SIG-M5 treated with dmso at 0.1 percent for 504 hours (cell line): ENCODE data around the gene TRIP13.

ENCODE experiments used
- DNase-seq: peaks from one replicate; lab custom pipeline; 2025; ENCODE audit not compliant: unreplicated experiment; lab: John Stamatoyannopoulos, UW

Gene TRIP13

GRCh38 chr5:854966-855743 lies 37.5 kb upstream of the TRIP13 start:
- DNase-seq, result no peak

- DNase-seq, result no peak
Measured at GRCh38 chr5:855771-856530, 36.7 kb upstream of the TRIP13 start.

GRCh38 chr5:856531-857425 lies 35.9 kb upstream of the TRIP13 start:
- no peak for DNase-seq

- no peak for DNase-seq
Measured at GRCh38 chr5:858726-859125, 34.0 kb upstream of the TRIP13 start.

- DNase-seq, result no peak
Measured at GRCh38 chr5:859391-859790, 33.3 kb upstream of the TRIP13 start.

- no peak for DNase-seq
Measured at GRCh38 chr5:859798-860296, 32.8 kb upstream of the TRIP13 start.

GRCh38 chr5:860506-861150 lies 32.1 kb upstream of the TRIP13 start:
- DNase-seq, result no peak

- DNase-seq, result no peak
Measured at GRCh38 chr5:861442-862366, 31.0 kb upstream of the TRIP13 start.

GRCh38 chr5:862367-863243 lies 30.1 kb upstream of the TRIP13 start:
- no peak for DNase-seq

GRCh38 chr5:863244-863805 lies 29.4 kb upstream of the TRIP13 start:
- DNase-seq, result no peak

- no peak for DNase-seq
Measured at GRCh38 chr5:864492-865167, 28.1 kb upstream of the TRIP13 start.

- DNase-seq, result no peak
Measured at GRCh38 chr5:865168-865521, 27.5 kb upstream of the TRIP13 start.

- DNase-seq, result no peak
Measured at GRCh38 chr5:865771-866170, 26.9 kb upstream of the TRIP13 start.

GRCh38 chr5:867300-867870 lies 25.3 kb upstream of the TRIP13 start:
- no peak for DNase-seq

- DNase-seq, result no peak
Measured at GRCh38 chr5:868428-869135, 24.1 kb upstream of the TRIP13 start.

GRCh38 chr5:870956-871355 lies 21.7 kb upstream of the TRIP13 start:
- DNase-seq, result no peak
